Measurements from ENCODE around the gene FAM135A.

DNA sequence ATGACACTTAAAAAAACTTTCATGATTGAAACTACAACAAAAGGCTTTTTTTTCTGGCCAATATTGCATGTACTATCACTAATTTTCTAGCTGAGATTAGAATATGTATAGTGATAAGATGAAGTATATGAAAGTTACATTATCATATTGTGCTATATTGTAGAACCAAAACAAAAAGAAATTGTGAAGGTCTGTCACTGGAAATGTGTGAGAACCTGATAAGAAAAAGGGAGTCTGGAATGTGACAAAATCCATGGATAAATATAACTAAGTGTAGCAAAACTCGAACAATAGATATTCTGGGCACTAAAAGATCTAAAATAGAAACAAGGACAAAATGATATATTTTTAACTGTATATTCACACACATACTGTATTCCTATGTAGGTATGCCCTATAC, 36.7 kb upstream of the FAM135A start:
- TF ChIP-seq RFX5 (IDR thresholded peaks at IDR 0.05) (no peak), POLR2A (IDR thresholded peaks at IDR 0.05; ENCODE audit: low read length) (no peak), MAFK (IDR thresholded peaks at IDR 0.05; ENCODE audit: partially characterized antibody) (no peak)
- TF ChIP-seq, protein P1, sequence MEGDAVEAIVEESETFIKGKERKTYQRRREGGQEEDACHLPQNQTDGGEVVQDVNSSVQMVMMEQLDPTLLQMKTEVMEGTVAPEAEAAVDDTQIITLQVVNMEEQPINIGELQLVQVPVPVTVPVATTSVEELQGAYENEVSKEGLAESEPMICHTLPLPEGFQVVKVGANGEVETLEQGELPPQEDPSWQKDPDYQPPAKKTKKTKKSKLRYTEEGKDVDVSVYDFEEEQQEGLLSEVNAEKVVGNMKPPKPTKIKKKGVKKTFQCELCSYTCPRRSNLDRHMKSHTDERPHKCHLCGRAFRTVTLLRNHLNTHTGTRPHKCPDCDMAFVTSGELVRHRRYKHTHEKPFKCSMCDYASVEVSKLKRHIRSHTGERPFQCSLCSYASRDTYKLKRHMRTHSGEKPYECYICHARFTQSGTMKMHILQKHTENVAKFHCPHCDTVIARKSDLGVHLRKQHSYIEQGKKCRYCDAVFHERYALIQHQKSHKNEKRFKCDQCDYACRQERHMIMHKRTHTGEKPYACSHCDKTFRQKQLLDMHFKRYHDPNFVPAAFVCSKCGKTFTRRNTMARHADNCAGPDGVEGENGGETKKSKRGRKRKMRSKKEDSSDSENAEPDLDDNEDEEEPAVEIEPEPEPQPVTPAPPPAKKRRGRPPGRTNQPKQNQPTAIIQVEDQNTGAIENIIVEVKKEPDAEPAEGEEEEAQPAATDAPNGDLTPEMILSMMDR (IDR thresholded peaks at IDR 0.05) = no peak
